ENCODE results near the gene SYNPR.

Gene SYNPR

GRCh38 chr3:63308072-63308471 is 30.0 kb downstream of the SYNPR start:
- DNase-seq = no peak

- DNase-seq = no peak
These were observed 31.7 kb downstream of the SYNPR start for GRCh38 chr3:63309768-63310167.

GRCh38 chr3:63323766-63324165 is 45.7 kb downstream of the SYNPR start:
- no peak for DNase-seq

GRCh38 chr3:63324621-63325020 is 46.5 kb downstream of the SYNPR start:
- no peak for DNase-seq

- DNase-seq = no peak
These were observed 47.3 kb downstream of the SYNPR start for GRCh38 chr3:63325386-63325785.

- no peak for DNase-seq
These were observed 50.3 kb downstream of the SYNPR start for GRCh38 chr3:63328365-63328764.

GRCh38 chr3:63331520-63331919 is 53.4 kb downstream of the SYNPR start:
- no peak for DNase-seq

GRCh38 chr3:63333815-63334214 is 55.7 kb downstream of the SYNPR start:
- DNase-seq = no peak

- no peak for DNase-seq
These were observed 60.2 kb downstream of the SYNPR start for GRCh38 chr3:63338351-63338750.

- DNase-seq = peak; percentile 3 to 50
These were observed 65.6 kb downstream of the SYNPR start for GRCh38 chr3:63343674-63344073.

- DNase-seq = no peak
These were observed 66.6 kb downstream of the SYNPR start for GRCh38 chr3:63344661-63345060.

- peak; percentile 22 to 27 for DNase-seq
These were observed 71.8 kb downstream of the SYNPR start for GRCh38 chr3:63349583-63350573.

GRCh38 chr3:63351159-63352007 is 73.3 kb downstream of the SYNPR start:
- DNase-seq = peak in 1 of 2 donors; percentile 6

- no peak for DNase-seq
These were observed 73.8 kb downstream of the SYNPR start for GRCh38 chr3:63352008-63352279.

GRCh38 chr3:63353383-63353782 is 75.3 kb downstream of the SYNPR start:
- DNase-seq = no peak

GRCh38 chr3:63354160-63354559 is 76.1 kb downstream of the SYNPR start:
- no peak for DNase-seq

- DNase-seq = no peak
These were observed 77.7 kb downstream of the SYNPR start for GRCh38 chr3:63355809-63356208.

- DNase-seq = no peak
These were observed 86.4 kb downstream of the SYNPR start for GRCh38 chr3:63364495-63364894.

GRCh38 chr3:63364910-63365309 is 86.8 kb downstream of the SYNPR start:
- DNase-seq = no peak

- DNase-seq = no peak
These were observed 87.6 kb downstream of the SYNPR start for GRCh38 chr3:63365671-63366070.

GRCh38 chr3:63370094-63370493 is 92.0 kb downstream of the SYNPR start:
- DNase-seq = no peak

- no peak for DNase-seq
These were observed 104.9 kb downstream of the SYNPR start for GRCh38 chr3:63383040-63383439.

- DNase-seq = no peak
These were observed 106.3 kb downstream of the SYNPR start for GRCh38 chr3:63384382-63384781.

GRCh38 chr3:63385629-63386028 is 107.5 kb downstream of the SYNPR start:
- DNase-seq = no peak

Data from CD4-positive, alpha-beta T cell treated with Interleukin-4 for 1 hour (primary cell).